GM18951 (cell line): ENCODE data around the gene NOL6.

Experiments
- POLR2A ChIP-seq: IDR thresholded peaks from 4 replicates; pipeline ENCODE4 v1.6.1; 2011; ENCODE audit warnings: mild to moderate bottlenecking; ENCODE audit not compliant: insufficient read length, insufficient read depth; ENCODE audit errors: extremely low read depth
- in situ Hi-C: fragments of 300-500 bp; cut with MboI; formaldehyde crosslinking; loops from one replicate; pipeline ENCODE4 v1.12.0; 2022; ENCODE audit warnings: low sequenced_read_pairs, mixed read lengths, inconsistent platforms; ENCODE audit not compliant: unreplicated experiment

The NOL6 gene

DNA sequence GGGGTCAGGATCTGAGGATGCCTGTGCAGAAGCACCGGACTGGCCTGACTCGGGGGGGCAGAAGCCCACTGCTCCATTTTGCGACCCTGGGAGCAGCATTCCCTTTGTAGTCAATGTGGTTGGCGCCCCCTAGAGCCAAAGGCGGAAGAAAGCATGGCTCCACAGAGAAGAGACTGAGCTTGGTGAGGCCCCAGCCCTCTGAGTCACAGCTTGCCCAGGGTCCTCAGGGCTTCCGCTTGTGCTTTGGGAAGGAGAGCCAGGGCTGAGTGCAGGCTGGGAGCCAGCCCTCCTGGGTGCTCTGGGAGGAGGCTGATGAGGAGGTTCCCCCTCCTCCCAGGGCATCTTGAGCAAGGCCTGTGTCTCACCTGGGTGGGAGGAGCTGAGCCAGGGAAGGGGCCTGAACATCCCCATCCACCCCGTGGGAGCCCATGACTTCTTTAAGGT is 20.9 kb downstream of the NOL6 start:
- TF ChIP-seq POLR2A: no peak
- in situ Hi-C loops: no loop called here

GRCh38 chr9:33450621-33451146 is 23.0 kb downstream of the NOL6 start:
- in situ Hi-C loops: no loop called here
- no peak for TF ChIP-seq POLR2A

DNA sequence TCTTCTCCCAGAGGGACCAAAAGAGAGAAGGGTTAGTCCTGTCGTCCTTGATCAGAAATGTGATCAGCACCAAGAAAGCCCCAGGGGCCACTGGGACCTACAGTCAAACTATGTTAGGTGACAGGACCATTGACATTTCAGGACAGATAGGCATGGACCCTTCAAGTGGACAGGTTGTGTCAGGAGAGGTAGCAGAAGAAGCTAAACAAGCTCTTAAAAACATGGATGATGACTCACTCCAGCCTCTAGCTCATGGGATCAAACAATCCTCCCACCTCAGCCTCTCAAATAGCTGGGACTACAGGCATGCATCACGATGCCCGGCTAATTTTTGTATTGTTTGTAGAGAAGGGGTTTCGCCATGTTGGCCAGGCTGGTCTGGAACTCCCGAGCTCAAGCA is 24.0 kb downstream of the NOL6 start:
- no peak for TF ChIP-seq POLR2A
- in situ Hi-C loops: no loop called here

DNA sequence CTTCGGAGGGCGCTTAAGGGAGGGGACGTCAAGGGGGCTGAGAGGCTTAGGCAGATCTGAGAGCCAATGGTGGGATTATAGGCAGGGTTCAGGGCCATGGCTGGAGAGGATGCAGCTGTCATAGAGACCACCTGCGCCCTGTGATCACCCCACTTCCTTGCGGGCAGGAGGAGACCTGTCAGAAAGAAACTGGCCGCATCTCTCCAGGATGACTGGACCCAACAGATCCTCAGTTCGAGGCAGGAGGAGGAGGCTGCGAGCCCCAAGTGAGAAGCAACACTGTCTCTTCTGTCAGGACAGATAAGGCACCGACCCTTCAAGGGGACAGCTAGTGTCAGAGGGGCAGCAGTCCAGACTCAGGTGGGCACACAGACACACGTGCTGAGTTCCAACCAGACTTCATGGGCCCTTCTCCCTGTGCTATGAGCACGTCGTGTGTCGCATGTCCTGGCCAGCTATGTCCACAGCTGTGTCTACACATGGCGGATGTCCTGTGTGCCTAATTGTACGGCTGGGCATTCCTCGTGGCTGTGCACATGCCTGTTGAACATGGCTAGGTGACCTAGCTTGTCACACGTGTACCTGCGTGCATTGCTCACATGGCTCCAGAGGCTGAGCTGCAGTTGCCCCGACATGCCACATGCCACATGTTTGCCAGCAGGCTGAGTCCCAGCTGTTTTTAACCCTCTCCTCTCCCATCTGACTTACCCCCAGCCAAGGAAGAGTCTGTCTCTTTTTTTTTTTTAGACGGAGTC is 25.7 kb downstream of the NOL6 start:
- no peak for TF ChIP-seq POLR2A
- in situ Hi-C loops: no loop called here

- in situ Hi-C loops: no loop called here
These were observed 26.6 kb downstream of the NOL6 start, which contains the start of gene AQP3 for GRCh38 chr9:33446946-33447798. Gene AQP3 (minus strand): TSS chr9:33447593. CDS start chr9:33447530, 63 bp downstream.

GRCh38 chr9:33446240-33446945 is 27.3 kb downstream of the NOL6 start:
- no peak for TF ChIP-seq POLR2A
- in situ Hi-C loops: no loop called here

More at GRCh38 chr9:33446946-33447798, 26.6 kb downstream of the NOL6 start, which contains the start of gene AQP3:
- TF ChIP-seq POLR2A: no peak

DNA sequence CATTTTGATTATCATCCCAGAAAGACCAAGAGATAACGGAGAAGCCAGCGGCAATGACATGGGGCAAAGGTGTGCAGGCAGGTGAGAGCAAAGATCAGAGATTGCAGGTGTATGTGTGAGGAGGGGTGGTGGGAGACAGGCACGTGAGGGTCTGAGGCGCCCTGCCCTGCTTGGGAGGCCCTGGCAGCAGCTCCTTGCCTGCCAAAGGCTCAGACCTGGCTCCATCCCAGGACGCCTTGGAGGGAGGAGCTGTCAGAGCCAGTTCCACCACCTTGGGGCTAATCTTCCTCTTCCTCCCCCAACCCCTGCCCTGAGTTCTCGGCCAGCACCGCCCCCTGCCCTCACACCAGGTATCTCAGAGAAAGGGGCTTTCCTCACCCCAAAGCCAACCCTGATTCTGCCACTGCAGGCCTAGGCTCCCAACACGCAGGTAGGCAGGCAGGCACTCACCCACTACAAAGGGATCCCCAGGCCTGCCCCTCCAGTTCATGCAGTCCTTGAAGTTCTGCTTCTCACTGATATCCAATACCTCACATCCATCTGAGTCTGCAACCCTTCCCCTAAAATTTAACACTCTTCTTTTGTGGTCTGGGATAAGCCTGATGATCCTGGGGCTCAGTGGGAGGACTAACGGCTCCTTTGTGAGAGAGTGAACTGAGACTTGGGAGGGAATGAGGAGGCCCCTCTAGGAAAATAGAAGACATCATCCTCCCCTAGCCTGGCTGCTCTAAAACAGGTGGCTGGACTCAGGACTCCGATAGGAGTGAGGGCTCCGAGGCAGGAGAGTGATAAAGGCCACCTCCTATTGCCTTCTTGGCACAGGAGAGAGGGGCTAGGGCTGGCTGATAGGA is 28.1 kb downstream of the NOL6 start:
- in situ Hi-C loops: no loop called here
- no peak for TF ChIP-seq POLR2A

DNA sequence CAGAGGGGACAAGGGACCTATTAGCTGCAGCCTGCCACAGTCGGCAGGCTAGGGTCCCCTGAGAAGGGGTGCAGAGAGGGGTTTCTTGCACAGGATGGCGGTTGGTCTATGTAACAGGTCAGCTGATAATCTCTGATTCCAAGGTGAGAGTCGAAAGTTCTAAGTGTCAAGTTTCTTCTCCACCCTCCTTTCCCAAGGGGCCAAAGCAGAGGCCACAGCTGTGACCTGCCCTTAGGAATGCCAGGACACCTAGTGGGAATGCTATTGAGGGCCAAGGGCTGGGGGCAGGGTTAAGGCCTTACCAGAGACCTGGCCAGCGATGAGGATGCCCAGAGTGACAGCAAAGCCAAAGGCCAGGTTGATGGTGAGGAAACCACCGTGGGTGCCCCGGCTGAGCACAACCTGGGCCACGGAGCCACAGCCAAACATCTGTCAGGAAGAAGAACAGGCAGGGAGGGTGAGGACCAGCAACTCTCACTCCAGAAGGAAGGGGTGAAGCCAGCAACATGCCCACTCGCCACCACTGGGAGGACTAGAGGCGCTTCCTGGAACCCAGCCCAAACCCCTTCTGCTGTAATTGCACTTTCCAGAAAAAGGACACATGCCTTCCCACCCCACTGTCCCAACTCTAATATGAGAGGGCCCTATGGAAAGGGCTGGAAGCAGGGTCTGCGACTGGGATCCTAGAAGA is 30.1 kb downstream of the NOL6 start:
- no peak for TF ChIP-seq POLR2A
- in situ Hi-C loops: no loop called here

DNA sequence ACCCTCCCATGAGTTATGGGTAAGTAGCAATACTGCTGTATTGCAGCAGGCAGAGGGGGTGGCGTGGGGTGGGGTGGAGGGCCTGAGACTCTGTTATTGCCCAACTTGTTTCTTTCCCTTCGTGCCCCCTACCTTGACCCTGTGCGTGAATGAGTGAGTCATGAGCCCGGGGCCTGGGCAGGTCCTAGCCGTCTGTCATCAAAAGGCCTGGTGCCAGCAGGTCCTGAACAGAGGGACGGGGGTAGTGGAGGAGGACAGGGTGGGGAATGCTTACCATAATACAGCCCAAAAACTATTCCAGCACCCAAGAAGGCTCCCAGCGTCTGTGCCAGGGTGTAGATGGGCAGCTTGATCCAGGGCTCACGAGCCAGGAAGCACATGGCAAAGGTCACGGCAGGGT is 30.7 kb downstream of the NOL6 start:
- in situ Hi-C loops: no loop called here
- no peak for TF ChIP-seq POLR2A

- in situ Hi-C loops: no loop called here
- no peak for TF ChIP-seq POLR2A
These were observed 31.6 kb downstream of the NOL6 start for GRCh38 chr9:33442125-33442524.

GRCh38 chr9:33440609-33441008 is 33.1 kb downstream of the NOL6 start:
- in situ Hi-C loops: no loop called here
- TF ChIP-seq POLR2A: no peak

GRCh38 chr9:33440204-33440603 is 33.5 kb downstream of the NOL6 start:
- in situ Hi-C loops: no loop called here
- TF ChIP-seq POLR2A: no peak
